ENCODE measurements around the gene KRTAP10-10.
"Not testable (repeated sequence)": the region's sequence is repeated elsewhere in the genome, so short reads cannot be mapped to it uniquely, and the experiment has no call there.

KRTAP10-10 gene

DNA sequence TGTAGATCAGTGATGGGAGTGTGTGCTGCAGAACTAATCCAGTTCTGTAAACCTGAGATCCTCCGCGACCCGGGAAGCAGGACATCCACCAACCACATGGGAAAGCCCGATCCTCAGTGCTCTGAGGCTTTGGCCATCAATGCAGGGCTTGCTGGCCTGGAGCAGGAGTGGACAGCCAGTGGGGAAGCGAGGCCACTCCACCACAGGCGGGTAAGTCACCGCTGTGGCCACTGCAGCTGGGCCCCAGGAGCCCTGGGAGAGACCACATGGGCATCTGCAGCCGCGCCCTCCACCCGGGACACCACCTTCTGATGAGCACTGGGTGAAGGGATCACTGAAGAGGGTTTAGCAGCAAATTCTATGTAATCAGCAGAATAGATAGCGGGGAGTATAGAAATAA lies 44.0 kb downstream of the KRTAP10-10 start:
- H3K9me3 ChIP-seq (ENCODE audit: control insufficient read depth, low read length), result no peaks in the 10 kb centered on the region
- H3K27ac ChIP-seq (ENCODE audit: insufficient read depth, low read length, poor library complexity, severe bottlenecking), result no peak overlapping the region
- no peaks in the 10 kb centered on the region for H3K36me3 ChIP-seq (ENCODE audit: control insufficient read depth, insufficient read depth, low read length)
- no peaks in the 10 kb centered on the region for H3K27me3 ChIP-seq (replicated peaks; ENCODE audit: control insufficient read depth, insufficient read depth, low read length, poor library complexity, severe bottlenecking)
- no peak overlapping the region for H3K4me3 ChIP-seq (ENCODE audit: insufficient read depth, low read depth, low read length, poor library complexity, severe bottlenecking)
- no peaks in the 10 kb centered on the region for H3K4me1 ChIP-seq (ENCODE audit: control insufficient read depth, insufficient read depth, low read length, poor library complexity, severe bottlenecking)
- no peak for DNase-seq

GRCh38 chr21:44681861-44682579 lies 44.9 kb downstream of the KRTAP10-10 start, which contains the start of gene KRTAP12-1:
Gene KRTAP12-1 (minus strand): TSS chr21:44682163. CDS start chr21:44682123, 40 bp downstream.
- H3K4me3 ChIP-seq (ENCODE audit: insufficient read depth, low read depth, low read length, poor library complexity, severe bottlenecking), result no peak within 1 kb of the TSS
- H3K27me3 ChIP-seq (replicated peaks; ENCODE audit: control insufficient read depth, insufficient read depth, low read length, poor library complexity, severe bottlenecking), result no peaks in the 10 kb centered on the region
- H3K27ac ChIP-seq (ENCODE audit: insufficient read depth, low read length, poor library complexity, severe bottlenecking), result no peak within 1 kb of the TSS
- no peak for DNase-seq
- H3K9me3 ChIP-seq (ENCODE audit: control insufficient read depth, low read length), result no peaks in the 10 kb centered on the region
- H3K4me1 ChIP-seq (ENCODE audit: control insufficient read depth, insufficient read depth, low read length, poor library complexity, severe bottlenecking), result no peaks in the 10 kb centered on the region
- no peaks in the 10 kb centered on the region for H3K36me3 ChIP-seq (ENCODE audit: control insufficient read depth, insufficient read depth, low read length)

DNA sequence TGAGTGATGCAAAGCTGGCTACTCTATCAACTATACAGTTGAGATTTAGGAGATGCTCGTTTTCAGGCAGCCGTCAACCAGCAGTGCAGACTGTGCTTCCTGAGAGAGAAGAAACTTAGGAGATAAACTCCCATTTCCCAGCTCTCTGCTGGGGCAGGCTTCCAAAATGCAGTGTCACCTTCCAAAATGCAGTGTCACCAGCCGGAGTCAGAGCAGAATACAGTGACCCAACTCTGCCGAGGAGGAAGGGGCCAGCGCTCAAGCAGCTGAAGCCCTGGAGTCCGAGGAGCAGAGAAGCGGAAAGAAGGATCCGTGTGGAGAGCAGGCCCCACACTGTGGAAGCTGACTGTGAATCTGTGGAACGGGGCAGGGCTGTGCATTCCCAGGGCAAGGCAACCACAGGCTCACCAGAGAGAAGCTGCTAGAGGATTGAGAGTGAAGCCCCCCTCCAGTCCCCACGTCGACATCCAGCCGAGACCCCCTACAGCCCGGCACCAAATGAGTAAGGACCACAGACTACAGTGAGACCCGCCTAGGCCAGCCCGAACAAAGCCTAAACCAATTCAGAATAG lies 45.5 kb downstream of the KRTAP10-10 start:
- no peaks in the 10 kb centered on the region for H3K36me3 ChIP-seq (ENCODE audit: control insufficient read depth, insufficient read depth, low read length)
- no peak for DNase-seq

DNA sequence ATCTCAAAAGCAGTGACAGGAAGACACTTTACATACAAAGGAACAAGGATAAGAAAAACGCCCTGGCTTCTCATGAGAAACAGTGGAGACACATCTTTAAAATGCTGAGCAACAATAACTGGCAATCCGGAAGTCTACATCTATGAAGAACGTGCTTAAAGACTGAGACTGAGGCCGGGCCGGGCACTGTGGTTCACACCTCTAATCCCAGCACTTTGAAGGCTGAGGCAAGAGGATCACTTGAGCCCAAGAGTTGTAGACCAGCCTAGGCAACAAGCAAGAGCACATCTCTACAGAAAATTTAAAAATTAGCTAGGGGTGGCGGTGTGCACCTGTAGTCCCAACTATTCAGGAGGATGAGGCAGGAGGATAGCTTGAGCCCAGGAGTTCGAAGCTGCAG lies 46.9 kb downstream of the KRTAP10-10 start:
- H3K9me3 ChIP-seq (ENCODE audit: control insufficient read depth, low read length), result no peaks in the 10 kb centered on the region

More for the DNA sequence above, 45.5 kb downstream of the KRTAP10-10 start:
- Histone ChIP-seq H3K27ac (ENCODE audit: insufficient read depth, low read length, poor library complexity, severe bottlenecking) (no peak overlapping the region), H3K27me3 (replicated peaks; ENCODE audit: control insufficient read depth, insufficient read depth, low read length, poor library complexity, severe bottlenecking) (no peaks in the 10 kb centered on the region), H3K9me3 (ENCODE audit: control insufficient read depth, low read length) (no peaks in the 10 kb centered on the region), H3K4me1 (ENCODE audit: control insufficient read depth, insufficient read depth, low read length, poor library complexity, severe bottlenecking) (no peaks in the 10 kb centered on the region), H3K4me3 (ENCODE audit: insufficient read depth, low read depth, low read length, poor library complexity, severe bottlenecking) (no peak overlapping the region)

GRCh38 chr21:44684483-44684882 lies 47.3 kb downstream of the KRTAP10-10 start:
- Histone ChIP-seq H3K36me3 (ENCODE audit: control insufficient read depth, insufficient read depth, low read length) (no peaks in the 10 kb centered on the region), H3K27me3 (replicated peaks; ENCODE audit: control insufficient read depth, insufficient read depth, low read length, poor library complexity, severe bottlenecking) (no peaks in the 10 kb centered on the region), H3K4me1 (ENCODE audit: control insufficient read depth, insufficient read depth, low read length, poor library complexity, severe bottlenecking) (no peaks in the 10 kb centered on the region), H3K4me3 (ENCODE audit: insufficient read depth, low read depth, low read length, poor library complexity, severe bottlenecking) (no peak overlapping the region), H3K27ac (ENCODE audit: insufficient read depth, low read length, poor library complexity, severe bottlenecking) (no peak overlapping the region), H3K9me3 (ENCODE audit: control insufficient read depth, low read length) (no peaks in the 10 kb centered on the region)
- DNase-seq, result no peak

More for the DNA sequence above, 46.9 kb downstream of the KRTAP10-10 start:
- Histone ChIP-seq H3K27ac (ENCODE audit: insufficient read depth, low read length, poor library complexity, severe bottlenecking) (no peak overlapping the region), H3K4me3 (ENCODE audit: insufficient read depth, low read depth, low read length, poor library complexity, severe bottlenecking) (no peak overlapping the region), H3K4me1 (ENCODE audit: control insufficient read depth, insufficient read depth, low read length, poor library complexity, severe bottlenecking) (no peaks in the 10 kb centered on the region), H3K36me3 (ENCODE audit: control insufficient read depth, insufficient read depth, low read length) (no peaks in the 10 kb centered on the region), H3K27me3 (replicated peaks; ENCODE audit: control insufficient read depth, insufficient read depth, low read length, poor library complexity, severe bottlenecking) (no peaks in the 10 kb centered on the region)
- no peak for DNase-seq

DNA sequence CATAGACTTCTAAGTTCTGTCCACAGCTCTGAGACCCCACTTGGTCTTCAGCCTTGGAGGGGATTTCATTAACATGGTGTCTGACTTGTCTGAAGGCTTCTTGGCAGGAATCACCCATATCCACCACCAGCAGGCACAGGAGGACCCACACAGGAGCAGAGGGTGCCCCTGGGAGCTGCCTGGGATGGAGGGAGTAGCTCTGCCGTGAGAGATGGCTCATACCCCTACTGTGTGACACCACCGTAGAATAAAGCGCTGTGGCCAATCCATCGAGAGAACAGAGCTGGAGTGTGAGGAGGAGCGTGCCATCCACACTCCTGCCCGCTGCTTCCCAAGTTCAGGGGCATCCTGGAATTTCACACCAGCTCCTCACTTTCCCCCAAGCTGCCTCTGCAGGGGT lies 47.9 kb downstream of the KRTAP10-10 start:
- not testable (repeated sequence) for H3K36me3 ChIP-seq (ENCODE audit: control insufficient read depth, insufficient read depth, low read length); H3K27ac ChIP-seq (ENCODE audit: insufficient read depth, low read length, poor library complexity, severe bottlenecking); H3K4me3 ChIP-seq (ENCODE audit: insufficient read depth, low read depth, low read length, poor library complexity, severe bottlenecking); DNase-seq; H3K27me3 ChIP-seq (replicated peaks; ENCODE audit: control insufficient read depth, insufficient read depth, low read length, poor library complexity, severe bottlenecking); H3K4me1 ChIP-seq (ENCODE audit: control insufficient read depth, insufficient read depth, low read length, poor library complexity, severe bottlenecking); H3K9me3 ChIP-seq (ENCODE audit: control insufficient read depth, low read length)

- H3K27ac ChIP-seq (ENCODE audit: insufficient read depth, low read length, poor library complexity, severe bottlenecking), result no peak overlapping the region
- no peaks in the 10 kb centered on the region for H3K4me1 ChIP-seq (ENCODE audit: control insufficient read depth, insufficient read depth, low read length, poor library complexity, severe bottlenecking)
- H3K36me3 ChIP-seq (ENCODE audit: control insufficient read depth, insufficient read depth, low read length), result no peaks in the 10 kb centered on the region
- H3K27me3 ChIP-seq (replicated peaks; ENCODE audit: control insufficient read depth, insufficient read depth, low read length, poor library complexity, severe bottlenecking), result no peaks in the 10 kb centered on the region
- H3K9me3 ChIP-seq (ENCODE audit: control insufficient read depth, low read length), result no peaks in the 10 kb centered on the region
- DNase-seq, result no peak
- H3K4me3 ChIP-seq (ENCODE audit: insufficient read depth, low read depth, low read length, poor library complexity, severe bottlenecking), result no peak overlapping the region
Measured at GRCh38 chr21:44686000-44686781, 49.0 kb downstream of the KRTAP10-10 start.

DNA sequence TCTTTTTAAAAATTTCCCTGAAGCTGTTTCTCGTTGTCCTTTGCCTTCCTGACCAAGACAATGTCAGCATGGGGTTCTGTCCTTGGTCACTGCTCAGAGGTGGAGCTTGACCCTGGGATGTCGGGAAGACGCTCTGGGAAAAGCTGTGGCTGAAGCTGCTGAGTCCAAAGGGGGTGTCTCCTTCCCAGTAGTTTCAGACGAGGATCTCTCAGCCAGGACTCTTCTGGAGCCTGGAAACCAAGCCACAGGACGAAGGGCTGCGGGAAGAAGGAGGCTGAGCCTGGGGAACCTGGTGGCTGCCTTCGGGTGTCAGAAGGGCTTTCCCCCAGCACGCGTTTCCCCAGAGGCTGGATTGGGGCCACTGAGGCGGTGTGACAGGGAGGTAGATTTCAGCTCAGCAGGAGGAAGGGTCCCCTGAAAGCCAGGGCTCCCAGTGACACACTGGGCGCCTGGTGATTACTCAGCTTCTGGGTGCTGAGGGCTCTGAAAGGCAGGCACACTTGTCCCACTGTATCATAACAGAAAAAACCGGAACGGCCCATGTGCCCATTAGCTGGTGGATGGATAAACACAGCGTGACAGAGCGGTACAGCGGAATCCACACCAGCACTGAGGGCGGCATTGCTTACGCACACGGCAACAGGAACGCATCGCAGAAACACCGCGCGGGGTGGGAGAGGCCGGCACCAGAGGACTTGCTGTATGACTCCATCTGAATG lies 49.8 kb downstream of the KRTAP10-10 start:
- Histone ChIP-seq H3K4me1 (ENCODE audit: control insufficient read depth, insufficient read depth, low read length, poor library complexity, severe bottlenecking) (no peaks in the 10 kb centered on the region), H3K4me3 (ENCODE audit: insufficient read depth, low read depth, low read length, poor library complexity, severe bottlenecking) (no peak overlapping the region), H3K9me3 (ENCODE audit: control insufficient read depth, low read length) (no peaks in the 10 kb centered on the region), H3K27me3 (replicated peaks; ENCODE audit: control insufficient read depth, insufficient read depth, low read length, poor library complexity, severe bottlenecking) (no peaks in the 10 kb centered on the region), H3K27ac (ENCODE audit: insufficient read depth, low read length, poor library complexity, severe bottlenecking) (no peak overlapping the region), H3K36me3 (ENCODE audit: control insufficient read depth, insufficient read depth, low read length) (no peaks in the 10 kb centered on the region)
- no peak for DNase-seq

DNA sequence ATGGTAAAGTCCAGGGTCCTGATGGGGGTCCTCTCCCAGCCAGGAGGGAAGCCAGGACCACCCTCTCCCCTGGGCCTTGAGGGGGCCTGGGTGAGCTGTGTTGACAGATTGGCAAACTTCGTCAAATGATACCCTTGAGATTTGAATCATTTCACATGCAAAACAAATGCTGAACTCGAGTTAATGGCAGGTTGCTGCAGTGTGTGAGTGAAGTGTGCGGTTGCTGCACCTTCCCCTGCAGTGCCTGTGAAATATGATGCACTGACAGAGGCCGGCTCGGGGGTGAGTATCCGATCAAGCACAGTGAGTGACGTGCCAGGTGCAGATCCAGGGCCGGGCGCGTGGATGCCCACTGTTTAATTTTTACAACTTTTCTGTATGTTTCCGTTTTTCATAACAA lies 50.5 kb downstream of the KRTAP10-10 start:
- no peaks in the 10 kb centered on the region for H3K27me3 ChIP-seq (replicated peaks; ENCODE audit: control insufficient read depth, insufficient read depth, low read length, poor library complexity, severe bottlenecking)
- DNase-seq, result no peak
- no peaks in the 10 kb centered on the region for H3K4me1 ChIP-seq (ENCODE audit: control insufficient read depth, insufficient read depth, low read length, poor library complexity, severe bottlenecking)
- no peak overlapping the region for H3K4me3 ChIP-seq (ENCODE audit: insufficient read depth, low read depth, low read length, poor library complexity, severe bottlenecking)
- H3K9me3 ChIP-seq (ENCODE audit: control insufficient read depth, low read length), result no peaks in the 10 kb centered on the region
- no peak overlapping the region for H3K27ac ChIP-seq (ENCODE audit: insufficient read depth, low read length, poor library complexity, severe bottlenecking)
- H3K36me3 ChIP-seq (ENCODE audit: control insufficient read depth, insufficient read depth, low read length), result no peaks in the 10 kb centered on the region
